HepG2 (cell line): ENCODE results near the gene RSF1. TPM values are rescaled to one million over a fixed set of nuclear protein-coding genes. Genes with fewer than 3 reads are reported as not detected.

ENCODE experiments used
- NFKB2 ChIP-seq: sonication (generic); formaldehyde crosslinking; IDR thresholded peaks from 2 replicates; pipeline ENCODE4 v1.4.0; 2020; ENCODE audit warnings: missing genetic modification reagents, borderline replicate concordance
- NFRKB ChIP-seq: fragments of 450-650 bp; IDR thresholded peaks from 2 replicates; pipeline ENCODE4 v1.6.1; 2017
- RBFOX2 ChIP-seq: fragments of 200-400 bp; formaldehyde crosslinking; IDR thresholded peaks from 2 replicates; pipeline ENCODE4 v1.6.1; 2017; ENCODE audit warnings: low read depth, mild to moderate bottlenecking, low read length
- REL ChIP-seq: sonication (generic); formaldehyde crosslinking; conservative IDR thresholded peaks from 2 replicates; pipeline ENCODE4 v1.8.0; 2022; ENCODE audit warnings: mild to moderate bottlenecking, missing genetic modification reagents, moderate library complexity
- TAF1 ChIP-seq: sonication (generic); formaldehyde crosslinking; IDR thresholded peaks from 2 replicates; pipeline ENCODE4 v1.4.0; 2020; ENCODE audit warnings: missing genetic modification reagents
- TCF7L2 ChIP-seq: IDR thresholded peaks from 2 replicates; pipeline ENCODE4 v1.6.1; 2011; ENCODE audit warnings: mild to moderate bottlenecking, low read depth, low read length, moderate library complexity
- ZFP82 ChIP-seq: sonication (generic); formaldehyde crosslinking; IDR thresholded peaks from 2 replicates; pipeline ENCODE4 v1.5.1; 2020; ENCODE audit warnings: mild to moderate bottlenecking, missing genetic modification reagents, borderline replicate concordance
- ZNF207 ChIP-seq: fragments of 450-650 bp; IDR thresholded peaks from 2 replicates; pipeline ENCODE4 v1.6.1; 2016; ENCODE audit warnings: antibody characterized with exemption, borderline replicate concordance
- ZNF567 ChIP-seq: sonication (generic); formaldehyde crosslinking; IDR thresholded peaks from 2 replicates; pipeline ENCODE4 v1.8.1; 2023; ENCODE audit warnings: mild to moderate bottlenecking, missing genetic modification reagents, borderline replicate concordance
- polyA plus RNA-seq, 8 experiments: library from polyadenylated mRNA; depleted of rRNA in 3 of 8; stranded (reverse) in 7 of 8; unstranded in 1 of 8; fragments of >200 nt; fragmentation: Illumina TruSeq in 4 of 8; extraction: Trizol in 4 of 8; gene quantifications; 2 replicates each; pipeline versions ENCODE4 v1.2.1 to v1.2.3, GENCODE V29; 2011 to 2016; ENCODE audit warnings: low read depth in 4 of 8, missing spikeins in 1 of 8, mixed read lengths in 1 of 8; ENCODE audit not compliant: insufficient read depth in 1 of 8
- total RNA-seq, 5 experiments: library from RNA; depleted of rRNA; stranded (reverse); fragments of >200 nt; fragmentation: Illumina TruSeq; extraction: Trizol; gene quantifications; 2 replicates each; pipeline ENCODE4 v1.2.3, GENCODE V29; 2016; ENCODE audit warnings: low read depth in 1 of 5
- TF ChIP-seq, protein P1 (sequence below): sonication (generic); formaldehyde crosslinking; IDR thresholded peaks from one replicate; pipeline ENCODE4 v1.5.1; 2020; ENCODE audit warnings: mild to moderate bottlenecking, missing genetic modification reagents; ENCODE audit errors: not compliant biosample characterization
- TF ChIP-seq, protein P2 (sequence below): sonication (generic); formaldehyde crosslinking; IDR thresholded peaks from 2 replicates; pipeline ENCODE4 v1.8.1; 2023; ENCODE audit warnings: mild to moderate bottlenecking, missing genetic modification reagents
- TF ChIP-seq, protein P3 (sequence below): sonication (generic); formaldehyde crosslinking; IDR thresholded peaks from 2 replicates; pipeline ENCODE4 v1.8.0; 2022; ENCODE audit warnings: missing genetic modification reagents, low read depth, mild to moderate bottlenecking, borderline replicate concordance
- TF ChIP-seq, protein P4 (sequence below): fragments of 450-650 bp; IDR thresholded peaks from 2 replicates; pipeline ENCODE4 v1.6.1; 2017
- TF ChIP-seq, protein P5 (sequence below): sonication (generic); formaldehyde crosslinking; IDR thresholded peaks from 2 replicates; pipeline ENCODE4 v1.8.0; 2022; ENCODE audit warnings: missing genetic modification reagents, mild to moderate bottlenecking, moderate library complexity, borderline replicate concordance

Gene RSF1
- total and polyA plus RNA-seq, 2 of the 13 experiments (the other 11 are each of a cell fraction or from before 2014, with no cell fraction given) = 15.5 to 33.1 TPM

DNA sequence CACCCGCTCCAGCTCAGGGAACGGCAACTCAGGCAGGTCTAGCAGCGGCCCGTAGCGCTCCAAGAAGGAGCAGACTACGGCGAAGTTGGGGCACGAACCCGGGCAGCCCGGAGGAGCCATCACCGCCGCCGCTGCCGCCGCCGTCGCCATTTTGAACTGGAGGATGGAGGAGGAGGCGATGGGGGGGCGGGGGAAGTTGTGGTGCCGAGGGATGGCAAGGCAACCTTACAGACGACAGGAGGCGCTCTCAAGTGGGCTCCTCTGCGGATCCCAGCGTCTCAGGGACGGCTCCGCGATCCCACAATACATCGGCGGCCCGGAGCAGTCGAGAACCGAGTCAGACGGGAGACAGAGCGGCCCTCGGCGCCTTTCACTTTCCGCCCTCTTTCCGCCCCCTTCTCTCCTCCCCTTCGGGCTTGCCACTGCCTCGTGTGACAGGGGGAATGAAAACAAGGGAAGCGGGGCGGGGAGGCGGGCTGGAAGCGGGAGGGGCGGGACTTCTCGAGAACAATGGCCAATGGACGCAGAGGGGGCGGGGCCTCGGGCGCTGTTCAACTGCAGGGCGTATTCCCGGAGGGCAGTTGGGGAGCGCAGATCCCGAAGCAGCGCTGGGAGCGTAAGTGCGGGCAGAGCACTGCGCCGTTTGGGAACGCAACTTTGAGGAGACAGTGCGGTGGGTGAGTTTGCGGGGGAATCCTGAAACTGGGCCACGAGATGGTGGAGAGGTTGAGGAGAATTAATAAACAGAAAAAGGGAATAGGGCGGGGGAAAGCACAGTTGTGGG lies at the start of gene RSF1, which contains the start of gene AAMDC (continued):
- 0 out of 2 replicates have a peak, but pooled peaks have one; percentile 43 for TF ChIP-seq NFKB2 (CRISPR knock-in tag)
- peak; percentile 94 for TF ChIP-seq TAF1
- TF ChIP-seq TCF7L2 = no peak
- TF ChIP-seq ZNF567 (CRISPR knock-in tag) = no peak
- TF ChIP-seq, protein P1, sequence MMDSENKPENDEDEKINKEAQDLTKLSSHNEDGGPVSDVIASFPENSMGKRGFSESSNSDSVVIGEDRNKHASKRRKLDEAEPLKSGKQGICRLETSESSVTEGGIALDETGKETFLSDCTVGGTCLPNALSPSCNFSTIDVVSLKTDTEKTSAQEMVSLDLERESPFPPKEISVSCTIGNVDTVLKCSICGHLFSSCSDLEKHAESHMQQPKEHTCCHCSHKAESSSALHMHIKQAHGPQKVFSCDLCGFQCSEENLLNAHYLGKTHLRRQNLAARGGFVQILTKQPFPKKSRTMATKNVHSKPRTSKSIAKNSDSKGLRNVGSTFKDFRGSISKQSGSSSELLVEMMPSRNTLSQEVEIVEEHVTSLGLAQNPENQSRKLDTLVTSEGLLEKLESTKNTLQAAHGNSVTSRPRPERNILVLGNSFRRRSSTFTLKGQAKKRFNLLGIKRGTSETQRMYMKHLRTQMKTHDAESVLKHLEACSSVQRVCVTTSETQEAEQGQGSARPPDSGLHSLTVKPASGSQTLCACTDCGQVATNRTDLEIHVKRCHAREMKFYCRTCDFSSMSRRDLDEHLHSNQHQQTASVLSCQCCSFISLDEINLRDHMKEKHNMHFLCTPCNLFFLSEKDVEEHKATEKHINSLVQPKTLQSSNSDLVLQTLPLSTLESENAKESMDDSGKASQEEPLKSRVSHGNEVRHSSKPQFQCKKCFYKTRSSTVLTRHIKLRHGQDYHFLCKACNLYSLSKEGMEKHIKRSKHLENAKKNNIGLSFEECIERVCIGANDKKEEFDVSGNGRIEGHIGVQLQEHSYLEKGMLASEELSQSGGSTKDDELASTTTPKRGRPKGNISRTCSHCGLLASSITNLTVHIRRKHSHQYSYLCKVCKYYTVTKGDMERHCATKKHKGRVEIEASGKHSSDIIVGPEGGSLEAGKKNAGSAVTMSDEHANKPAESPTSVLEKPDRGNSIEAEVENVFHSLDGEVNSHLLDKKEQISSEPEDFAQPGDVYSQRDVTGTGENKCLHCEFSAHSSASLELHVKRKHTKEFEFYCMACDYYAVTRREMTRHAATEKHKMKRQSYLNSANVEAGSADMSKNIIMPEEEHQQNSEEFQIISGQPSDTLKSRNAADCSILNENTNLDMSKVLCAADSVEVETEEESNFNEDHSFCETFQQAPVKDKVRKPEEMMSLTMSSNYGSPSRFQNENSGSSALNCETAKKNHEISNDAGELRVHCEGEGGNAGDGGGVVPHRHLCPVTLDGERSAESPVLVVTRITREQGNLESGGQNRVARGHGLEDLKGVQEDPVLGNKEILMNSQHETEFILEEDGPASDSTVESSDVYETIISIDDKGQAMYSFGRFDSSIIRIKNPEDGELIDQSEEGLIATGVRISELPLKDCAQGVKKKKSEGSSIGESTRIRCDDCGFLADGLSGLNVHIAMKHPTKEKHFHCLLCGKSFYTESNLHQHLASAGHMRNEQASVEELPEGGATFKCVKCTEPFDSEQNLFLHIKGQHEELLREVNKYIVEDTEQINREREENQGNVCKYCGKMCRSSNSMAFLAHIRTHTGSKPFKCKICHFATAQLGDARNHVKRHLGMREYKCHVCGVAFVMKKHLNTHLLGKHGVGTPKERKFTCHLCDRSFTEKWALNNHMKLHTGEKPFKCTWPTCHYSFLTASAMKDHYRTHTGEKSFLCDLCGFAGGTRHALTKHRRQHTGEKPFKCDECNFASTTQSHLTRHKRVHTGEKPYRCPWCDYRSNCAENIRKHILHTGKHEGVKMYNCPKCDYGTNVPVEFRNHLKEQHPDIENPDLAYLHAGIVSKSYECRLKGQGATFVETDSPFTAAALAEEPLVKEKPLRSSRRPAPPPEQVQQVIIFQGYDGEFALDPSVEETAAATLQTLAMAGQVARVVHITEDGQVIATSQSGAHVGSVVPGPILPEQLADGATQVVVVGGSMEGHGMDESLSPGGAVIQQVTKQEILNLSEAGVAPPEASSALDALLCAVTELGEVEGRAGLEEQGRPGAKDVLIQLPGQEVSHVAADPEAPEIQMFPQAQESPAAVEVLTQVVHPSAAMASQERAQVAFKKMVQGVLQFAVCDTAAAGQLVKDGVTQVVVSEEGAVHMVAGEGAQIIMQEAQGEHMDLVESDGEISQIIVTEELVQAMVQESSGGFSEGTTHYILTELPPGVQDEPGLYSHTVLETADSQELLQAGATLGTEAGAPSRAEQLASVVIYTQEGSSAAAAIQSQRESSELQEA (CRISPR knock-in tag) = no peak
- no peak for TF ChIP-seq REL (CRISPR knock-in tag)
- peak; percentile 85 for TF ChIP-seq RBFOX2
- TF ChIP-seq NFRKB = no peak
- TF ChIP-seq ZNF207 = no peak
- TF ChIP-seq, protein P2, sequence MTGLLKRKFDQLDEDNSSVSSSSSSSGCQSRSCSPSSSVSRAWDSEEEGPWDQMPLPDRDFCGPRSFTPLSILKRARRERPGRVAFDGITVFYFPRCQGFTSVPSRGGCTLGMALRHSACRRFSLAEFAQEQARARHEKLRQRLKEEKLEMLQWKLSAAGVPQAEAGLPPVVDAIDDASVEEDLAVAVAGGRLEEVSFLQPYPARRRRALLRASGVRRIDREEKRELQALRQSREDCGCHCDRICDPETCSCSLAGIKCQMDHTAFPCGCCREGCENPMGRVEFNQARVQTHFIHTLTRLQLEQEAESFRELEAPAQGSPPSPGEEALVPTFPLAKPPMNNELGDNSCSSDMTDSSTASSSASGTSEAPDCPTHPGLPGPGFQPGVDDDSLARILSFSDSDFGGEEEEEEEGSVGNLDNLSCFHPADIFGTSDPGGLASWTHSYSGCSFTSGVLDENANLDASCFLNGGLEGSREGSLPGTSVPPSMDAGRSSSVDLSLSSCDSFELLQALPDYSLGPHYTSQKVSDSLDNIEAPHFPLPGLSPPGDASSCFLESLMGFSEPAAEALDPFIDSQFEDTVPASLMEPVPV (CRISPR knock-in tag) = peak; percentile 60; the same call in 1 of the 2 replicates
- TF ChIP-seq ZFP82 (CRISPR knock-in tag) = peak; percentile 73; the same call in 1 of the 2 replicates
- TF ChIP-seq, protein P3, sequence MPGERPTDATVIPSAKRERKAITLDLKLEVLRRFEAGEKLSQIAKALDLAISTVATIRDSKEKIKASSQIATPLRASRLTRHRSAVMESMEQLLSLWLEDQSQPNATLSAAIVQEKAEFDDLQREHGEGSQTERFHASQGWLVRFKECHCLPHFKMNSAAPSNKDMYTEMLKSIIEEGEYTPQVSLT (CRISPR knock-in tag) = no peak
- TF ChIP-seq, protein P4, sequence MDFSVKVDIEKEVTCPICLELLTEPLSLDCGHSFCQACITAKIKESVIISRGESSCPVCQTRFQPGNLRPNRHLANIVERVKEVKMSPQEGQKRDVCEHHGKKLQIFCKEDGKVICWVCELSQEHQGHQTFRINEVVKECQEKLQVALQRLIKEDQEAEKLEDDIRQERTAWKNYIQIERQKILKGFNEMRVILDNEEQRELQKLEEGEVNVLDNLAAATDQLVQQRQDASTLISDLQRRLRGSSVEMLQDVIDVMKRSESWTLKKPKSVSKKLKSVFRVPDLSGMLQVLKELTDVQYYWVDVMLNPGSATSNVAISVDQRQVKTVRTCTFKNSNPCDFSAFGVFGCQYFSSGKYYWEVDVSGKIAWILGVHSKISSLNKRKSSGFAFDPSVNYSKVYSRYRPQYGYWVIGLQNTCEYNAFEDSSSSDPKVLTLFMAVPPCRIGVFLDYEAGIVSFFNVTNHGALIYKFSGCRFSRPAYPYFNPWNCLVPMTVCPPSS = no peak
- TF ChIP-seq, protein P5, sequence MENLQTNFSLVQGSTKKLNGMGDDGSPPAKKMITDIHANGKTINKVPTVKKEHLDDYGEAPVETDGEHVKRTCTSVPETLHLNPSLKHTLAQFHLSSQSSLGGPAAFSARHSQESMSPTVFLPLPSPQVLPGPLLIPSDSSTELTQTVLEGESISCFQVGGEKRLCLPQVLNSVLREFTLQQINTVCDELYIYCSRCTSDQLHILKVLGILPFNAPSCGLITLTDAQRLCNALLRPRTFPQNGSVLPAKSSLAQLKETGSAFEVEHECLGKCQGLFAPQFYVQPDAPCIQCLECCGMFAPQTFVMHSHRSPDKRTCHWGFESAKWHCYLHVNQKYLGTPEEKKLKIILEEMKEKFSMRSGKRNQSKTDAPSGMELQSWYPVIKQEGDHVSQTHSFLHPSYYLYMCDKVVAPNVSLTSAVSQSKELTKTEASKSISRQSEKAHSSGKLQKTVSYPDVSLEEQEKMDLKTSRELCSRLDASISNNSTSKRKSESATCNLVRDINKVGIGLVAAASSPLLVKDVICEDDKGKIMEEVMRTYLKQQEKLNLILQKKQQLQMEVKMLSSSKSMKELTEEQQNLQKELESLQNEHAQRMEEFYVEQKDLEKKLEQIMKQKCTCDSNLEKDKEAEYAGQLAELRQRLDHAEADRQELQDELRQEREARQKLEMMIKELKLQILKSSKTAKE = peak; percentile 43; the same call in 1 of the 2 replicates
